GM12873 (cell line): Measurements from ENCODE around the gene DNTTIP2.

Source experiments
- TF ChIP-seq, protein P1 (sequence below): IDR thresholded peaks from 2 replicates; pipeline ENCODE4 v1.5.1; 2012; ENCODE audit warnings: low read depth, mild to moderate bottlenecking, moderate library complexity, low read length, control low read depth; ENCODE audit not compliant: insufficient read depth; ENCODE audit errors: missing control alignments

DNTTIP2 gene

DNA sequence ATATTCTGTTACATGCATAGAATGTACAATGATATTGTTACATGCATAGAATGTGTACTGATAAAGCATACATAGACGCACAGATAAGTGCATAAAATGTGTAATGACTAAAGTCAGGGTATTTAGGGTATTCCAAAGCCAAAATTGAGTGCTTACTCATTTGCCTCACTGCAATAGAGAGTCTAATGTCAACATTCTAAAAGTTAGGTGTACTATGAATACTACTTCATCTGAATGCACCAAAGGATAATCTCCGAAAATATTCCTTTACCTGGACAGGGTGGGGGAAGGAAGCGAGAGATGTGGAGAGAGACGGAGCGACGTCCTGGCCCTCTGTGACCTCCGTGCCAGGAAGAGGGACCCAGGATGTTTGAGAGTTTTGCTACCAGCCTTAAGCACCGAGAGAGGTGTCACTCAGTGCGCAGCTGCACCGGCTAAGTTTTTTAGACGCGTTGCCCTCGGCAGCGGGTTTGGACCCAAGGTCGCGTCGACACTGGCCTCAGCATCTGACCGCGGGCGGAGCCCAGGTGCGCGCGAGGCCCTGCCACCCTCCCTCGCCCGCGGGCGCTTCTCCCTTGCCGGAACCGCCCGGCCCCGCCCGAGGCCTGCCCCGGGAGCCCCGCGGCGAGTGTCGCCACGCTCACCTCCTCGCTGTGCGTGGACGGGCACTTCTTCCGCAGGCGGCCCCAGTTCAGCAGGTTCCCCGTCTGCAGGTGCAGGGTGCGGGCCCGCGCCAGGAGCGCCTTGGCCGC is 29.6 kb upstream of the DNTTIP2 start:
- TF ChIP-seq, protein P1, sequence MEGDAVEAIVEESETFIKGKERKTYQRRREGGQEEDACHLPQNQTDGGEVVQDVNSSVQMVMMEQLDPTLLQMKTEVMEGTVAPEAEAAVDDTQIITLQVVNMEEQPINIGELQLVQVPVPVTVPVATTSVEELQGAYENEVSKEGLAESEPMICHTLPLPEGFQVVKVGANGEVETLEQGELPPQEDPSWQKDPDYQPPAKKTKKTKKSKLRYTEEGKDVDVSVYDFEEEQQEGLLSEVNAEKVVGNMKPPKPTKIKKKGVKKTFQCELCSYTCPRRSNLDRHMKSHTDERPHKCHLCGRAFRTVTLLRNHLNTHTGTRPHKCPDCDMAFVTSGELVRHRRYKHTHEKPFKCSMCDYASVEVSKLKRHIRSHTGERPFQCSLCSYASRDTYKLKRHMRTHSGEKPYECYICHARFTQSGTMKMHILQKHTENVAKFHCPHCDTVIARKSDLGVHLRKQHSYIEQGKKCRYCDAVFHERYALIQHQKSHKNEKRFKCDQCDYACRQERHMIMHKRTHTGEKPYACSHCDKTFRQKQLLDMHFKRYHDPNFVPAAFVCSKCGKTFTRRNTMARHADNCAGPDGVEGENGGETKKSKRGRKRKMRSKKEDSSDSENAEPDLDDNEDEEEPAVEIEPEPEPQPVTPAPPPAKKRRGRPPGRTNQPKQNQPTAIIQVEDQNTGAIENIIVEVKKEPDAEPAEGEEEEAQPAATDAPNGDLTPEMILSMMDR: no peak

DNA sequence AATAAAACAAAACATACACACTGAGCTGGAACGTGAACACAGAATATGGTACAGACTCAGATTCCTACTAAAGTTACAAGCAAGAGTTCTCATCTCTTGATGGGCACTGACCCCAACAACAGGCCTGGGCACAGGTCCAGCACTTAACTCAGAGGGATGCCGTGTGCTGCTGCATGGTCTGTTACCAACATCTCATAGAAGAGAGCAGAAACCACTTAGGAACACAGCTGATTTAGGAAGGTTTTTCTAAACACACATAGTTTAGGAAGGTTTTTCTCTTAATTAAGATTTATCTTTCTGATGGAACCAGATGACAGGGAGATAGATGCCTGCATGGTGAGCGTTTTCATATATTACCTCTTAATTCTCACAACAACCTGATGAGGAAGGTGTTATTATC is 28.7 kb upstream of the DNTTIP2 start:
- TF ChIP-seq, protein P1: no peak

DNA sequence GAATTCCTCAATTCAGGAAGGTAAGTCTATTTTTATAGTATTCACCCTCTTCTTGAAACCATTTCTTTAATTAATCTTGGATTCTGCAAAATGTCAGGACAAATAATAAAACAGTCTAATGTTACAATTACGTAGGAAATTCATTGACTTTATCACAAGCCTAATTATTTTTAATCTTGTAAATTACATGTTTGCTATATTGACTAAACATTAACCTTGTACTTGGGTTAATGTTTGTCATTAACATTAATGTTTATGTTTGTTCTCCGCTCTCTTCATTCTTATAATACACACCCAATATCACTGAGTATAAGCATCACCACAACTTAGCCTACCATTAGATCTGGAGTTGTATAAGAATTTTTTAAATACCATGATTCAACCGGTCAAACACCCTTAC is 27.5 kb upstream of the DNTTIP2 start:
- TF ChIP-seq, protein P1: no peak

DNA sequence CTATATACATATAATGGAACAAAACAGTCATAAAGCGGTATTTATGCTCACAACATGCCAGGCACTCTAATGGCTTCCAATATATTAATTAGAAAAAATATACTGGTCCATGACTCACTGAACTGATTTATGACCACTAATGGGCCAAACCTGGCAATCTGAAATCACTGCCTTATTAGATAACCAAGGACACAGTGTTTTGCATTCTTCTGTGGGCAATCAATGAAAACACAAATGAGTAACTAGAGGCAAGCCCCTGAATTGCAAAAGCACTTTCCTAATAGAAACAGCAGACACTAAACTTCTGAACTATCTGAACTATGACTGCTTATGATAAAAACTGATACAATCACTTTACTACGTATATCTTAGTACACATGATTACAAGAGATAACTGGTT is 26.7 kb upstream of the DNTTIP2 start:
- TF ChIP-seq, protein P1: no peak

DNA sequence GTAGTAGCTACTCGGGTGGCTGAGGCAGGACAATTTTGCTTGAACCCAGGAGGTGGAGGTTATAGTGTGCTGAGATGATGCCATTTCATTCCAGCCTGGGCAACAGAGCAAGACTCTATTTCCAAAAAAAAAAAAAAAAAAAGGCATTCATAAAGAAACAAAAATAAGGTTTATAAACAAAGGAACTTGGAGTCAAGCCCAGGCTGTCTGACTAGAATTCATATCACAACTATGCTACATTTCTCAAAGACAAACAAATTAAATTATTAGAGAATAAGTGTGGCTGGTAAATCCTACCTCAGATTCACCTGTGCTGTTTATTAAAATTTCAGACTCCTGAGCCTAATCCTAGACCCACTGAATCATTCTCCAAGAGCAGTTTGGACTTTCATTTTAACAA is 26.0 kb upstream of the DNTTIP2 start:
- TF ChIP-seq, protein P1: no peak

DNA sequence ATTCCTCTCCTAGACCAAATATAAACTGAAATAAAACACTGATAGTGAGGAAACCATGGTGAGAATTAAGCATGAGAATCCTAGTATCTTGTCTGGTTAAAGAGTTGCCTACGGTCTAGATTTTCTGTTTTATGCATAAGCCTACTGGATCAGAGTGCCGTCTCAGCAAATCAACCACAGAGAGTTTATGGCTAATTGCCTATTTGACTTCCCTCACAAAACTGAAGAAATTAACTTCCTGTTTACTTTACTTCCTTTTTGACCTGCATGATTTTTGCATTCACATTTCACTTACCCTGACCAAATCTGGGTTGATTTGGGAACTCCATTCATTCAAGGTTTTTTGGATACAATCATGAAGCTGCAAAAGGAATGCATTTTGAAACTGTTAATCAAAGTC is 25.2 kb upstream of the DNTTIP2 start:
- TF ChIP-seq, protein P1: no peak

DNA sequence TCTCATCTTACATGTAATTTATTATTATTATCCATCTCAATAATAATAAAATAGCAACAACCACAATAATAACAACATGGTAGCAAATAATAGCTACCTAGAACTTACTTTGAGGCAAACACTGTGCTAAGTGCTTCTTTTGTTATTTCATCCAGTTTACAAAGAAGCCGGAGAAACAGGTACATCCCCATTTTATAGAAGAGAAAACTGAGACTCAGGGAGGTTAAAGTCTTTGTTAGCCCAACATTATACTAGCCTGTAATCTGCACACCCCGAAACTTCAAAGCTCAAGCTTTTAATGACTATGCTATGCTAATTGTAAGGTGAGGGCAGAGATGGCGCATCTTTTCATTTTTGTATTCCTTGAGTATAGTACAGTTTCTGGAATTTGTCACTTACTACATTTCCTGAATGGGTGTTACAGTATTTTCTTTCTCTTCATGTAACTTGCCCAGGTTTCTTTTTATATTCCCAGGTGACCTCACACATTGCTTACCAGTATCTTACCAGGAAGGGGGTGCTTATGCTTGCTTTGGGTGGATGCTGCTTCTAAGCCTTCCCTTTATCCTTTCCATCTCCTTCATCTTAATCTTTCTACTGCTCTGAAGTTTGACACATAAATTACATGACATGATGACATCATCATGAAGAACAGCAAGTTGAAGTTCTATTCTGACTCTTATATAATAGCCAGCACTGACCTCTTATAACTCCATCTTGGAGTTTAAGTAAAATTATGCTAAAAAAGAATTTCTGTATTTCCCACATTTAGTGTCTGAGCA is 21.9 kb upstream of the DNTTIP2 start:
- TF ChIP-seq, protein P1: no peak
